IPS DF 6.9 (cell line): ENCODE data around the gene ALK.

Experiments
- DNase-seq: peaks from one replicate; pipeline ENCODE4 v3.0.0-alpha.2; 2013; ENCODE audit warnings: low read depth, low spot score
- H3K27ac ChIP-seq: one replicate; pipeline ENCODE4 v1.5.1; 2013; ENCODE audit warnings: low read length, control low read depth
- H3K27me3 ChIP-seq: 2 replicates; pipeline ENCODE4 v1.6.1; 2013; ENCODE audit warnings: mild to moderate bottlenecking, low read length; ENCODE audit not compliant: control insufficient read depth, insufficient read depth
- H3K36me3 ChIP-seq: 2 replicates; pipeline ENCODE4 v1.6.1; 2013; ENCODE audit warnings: low read length; ENCODE audit not compliant: control insufficient read depth, insufficient read depth
- H3K4me1 ChIP-seq: 2 replicates; pipeline ENCODE4 v1.6.1; 2013; ENCODE audit warnings: low read length; ENCODE audit not compliant: control insufficient read depth, insufficient read depth
- H3K4me3 ChIP-seq: 2 replicates; pipeline ENCODE4 v1.5.1; 2013; ENCODE audit warnings: mild to moderate bottlenecking, low read length
- H3K9me3 ChIP-seq: 2 replicates; pipeline ENCODE4 v1.6.1; 2013; ENCODE audit warnings: low read length, inconsistent platforms; ENCODE audit not compliant: control insufficient read depth, insufficient read depth
- WGBS: extraction: QIAGEN DNeasy Blood & Tissue Kit; methylation state at CpG from one replicate; pipeline ENCODE4 v1.1.7; 2013; ENCODE audit warnings: mixed read lengths, missing lambda C conversion rate; ENCODE audit not compliant: insufficient read length, insufficient coverage; 5-methylcytosine and 5-hydroxymethylcytosine counted together

Gene ALK

GRCh38 chr2:29725610-29726009, 195.8 kb downstream of the ALK start:
- DNase-seq, result no peak
- H3K27me3 ChIP-seq, result no peaks in the 10 kb centered on the region
- H3K4me1 ChIP-seq, result peaks cover 1% of the 10 kb centered on the region
- no peak overlapping the region for H3K27ac ChIP-seq
- H3K9me3 ChIP-seq, result no peaks in the 10 kb centered on the region
- no CpG with 5 or more reads among the region's 2 CpGs for WGBS
- H3K36me3 ChIP-seq, result no peaks in the 10 kb centered on the region
- no peak overlapping the region for H3K4me3 ChIP-seq

GRCh38 chr2:29724282-29724681, 197.1 kb downstream of the ALK start:
- WGBS, result no CpG with 5 or more reads among the region's 3 CpGs

GRCh38 chr2:29723255-29724001, 198.0 kb downstream of the ALK start:
- H3K27ac ChIP-seq, result no peak overlapping the region
- 0 out of 2 replicates have a peak, but pooled peaks cover 2% of the 10 kb centered on the region for H3K4me1 ChIP-seq
- no peaks in the 10 kb centered on the region for H3K27me3 ChIP-seq
- no CpG with 5 or more reads among the region's 7 CpGs for WGBS
- no peak for DNase-seq
- no peaks in the 10 kb centered on the region for H3K9me3 ChIP-seq
- H3K4me3 ChIP-seq, result no peak overlapping the region
- no peaks in the 10 kb centered on the region for H3K36me3 ChIP-seq

More at GRCh38 chr2:29724282-29724681, 197.1 kb downstream of the ALK start:
- DNase-seq, result no peak
- H3K4me3 ChIP-seq, result no peak overlapping the region
- no peaks in the 10 kb centered on the region for H3K9me3 ChIP-seq
- H3K27me3 ChIP-seq, result no peaks in the 10 kb centered on the region
- no peaks in the 10 kb centered on the region for H3K36me3 ChIP-seq
- no peak overlapping the region for H3K27ac ChIP-seq
- H3K4me1 ChIP-seq, result 0 out of 2 replicates have a peak, but pooled peaks cover 2% of the 10 kb centered on the region

GRCh38 chr2:29719639-29720038, 201.7 kb downstream of the ALK start:
- Histone ChIP-seq H3K9me3 (no peaks in the 10 kb centered on the region), H3K4me3 (no peak overlapping the region), H3K27ac (no peak overlapping the region), H3K36me3 (no peaks in the 10 kb centered on the region), H3K27me3 (no peaks in the 10 kb centered on the region), H3K4me1 (0 out of 2 replicates have a peak, but pooled peaks cover 2% of the 10 kb centered on the region)
- DNase-seq, result no peak
- WGBS, result no CpG with 5 or more reads among the region's 3 CpGs

GRCh38 chr2:29718076-29718686, 203.2 kb downstream of the ALK start:
- H3K27ac ChIP-seq, result no peak overlapping the region
- no peak for DNase-seq
- H3K4me3 ChIP-seq, result no peak overlapping the region

GRCh38 chr2:29715655-29716054, 205.7 kb downstream of the ALK start:
- no peaks in the 10 kb centered on the region for H3K27me3 ChIP-seq
- H3K4me1 ChIP-seq, result 0 out of 2 replicates have a peak, but pooled peaks cover 2% of the 10 kb centered on the region
- DNase-seq, result no peak
- no peaks in the 10 kb centered on the region for H3K36me3 ChIP-seq
- H3K27ac ChIP-seq, result no peak overlapping the region
- H3K9me3 ChIP-seq, result no peaks in the 10 kb centered on the region
- 100% methylated on average over 1 of the region's 3 CpGs for WGBS
- H3K4me3 ChIP-seq, result no peak overlapping the region

More at GRCh38 chr2:29718076-29718686, 203.2 kb downstream of the ALK start:
- Histone ChIP-seq H3K9me3 (no peaks in the 10 kb centered on the region), H3K4me1 (0 out of 2 replicates have a peak, but pooled peaks cover 2% of the 10 kb centered on the region), H3K36me3 (no peaks in the 10 kb centered on the region), H3K27me3 (no peaks in the 10 kb centered on the region)
- whole genome bisulfite sequencing, result no CpG with 5 or more reads among the region's 5 CpGs

GRCh38 chr2:29714333-29714732, 207.1 kb downstream of the ALK start:
- Histone ChIP-seq H3K27me3 (no peaks in the 10 kb centered on the region), H3K9me3 (no peaks in the 10 kb centered on the region), H3K4me3 (no peak overlapping the region), H3K36me3 (no peaks in the 10 kb centered on the region), H3K4me1 (no peaks in the 10 kb centered on the region), H3K27ac (no peak overlapping the region)
- DNase-seq, result no peak
- no CpG with 5 or more reads among the region's 4 CpGs for WGBS

- Histone ChIP-seq H3K27me3 (no peaks in the 10 kb centered on the region), H3K27ac (no peak overlapping the region), H3K36me3 (no peaks in the 10 kb centered on the region), H3K4me1 (no peaks in the 10 kb centered on the region), H3K4me3 (no peak overlapping the region), H3K9me3 (no peaks in the 10 kb centered on the region)
- no CpG with 5 or more reads among the region's 4 CpGs for WGBS
- no peak for DNase-seq
Observed at GRCh38 chr2:29706171-29706720, 215.1 kb downstream of the ALK start.

GRCh38 chr2:29705616-29706015, 215.8 kb downstream of the ALK start:
- H3K4me3 ChIP-seq, result no peak overlapping the region
- DNase-seq, result no peak
- no CpG with 5 or more reads among the region's 4 CpGs for WGBS
- H3K27ac ChIP-seq, result no peak overlapping the region
- H3K36me3 ChIP-seq, result no peaks in the 10 kb centered on the region
- H3K9me3 ChIP-seq, result no peaks in the 10 kb centered on the region
- no peaks in the 10 kb centered on the region for H3K4me1 ChIP-seq
- no peaks in the 10 kb centered on the region for H3K27me3 ChIP-seq

- no peaks in the 10 kb centered on the region for H3K36me3 ChIP-seq
- no peaks in the 10 kb centered on the region for H3K4me1 ChIP-seq
- no peak overlapping the region for H3K27ac ChIP-seq
- no peaks in the 10 kb centered on the region for H3K27me3 ChIP-seq
- no CpG with 5 or more reads among the region's 1 CpG for WGBS
- H3K4me3 ChIP-seq, result no peak overlapping the region
- no peak for DNase-seq
- H3K9me3 ChIP-seq, result no peaks in the 10 kb centered on the region
Observed at GRCh38 chr2:29703336-29703735, 218.1 kb downstream of the ALK start.
